Tibial artery (tissue), 4 donors: ENCODE measurements around the gene KDM1A.

Experiments
- DNase-seq, 2 donors: peaks; one replicate each; pipeline ENCODE4 v3.0.0-alpha.2; 2019
- H3K27ac ChIP-seq, 2 donors: fragments of 200-600 bp; sonication (generic) in 1 of 2; 1 replicate in 1 of 2; 2 replicates in 1 of 2; pipeline ENCODE4 v1.5.1; 2018 to 2019; ENCODE audit warnings: mild to moderate bottlenecking in 1 of 2
- H3K27me3 ChIP-seq, 2 donors: fragments of 200-600 bp; sonication (generic) in 1 of 2; one replicate each; pipeline versions ENCODE4 v1.5.1 to v1.6.0; 2016 to 2019
- H3K36me3 ChIP-seq, 3 donors: fragments of 200-600 bp; sonication (generic) in 2 of 3; one replicate each; pipeline ENCODE4 v1.5.1; 2016 to 2019; ENCODE audit warnings: mild to moderate bottlenecking in 2 of 3
- H3K4me1 ChIP-seq, 4 donors: fragments of 200-600 bp; sonication (generic) in 2 of 4; 1 replicate in 3 of 4; 2 replicates in 1 of 4; pipeline ENCODE4 v1.5.1; 2016 to 2019
- H3K4me3 ChIP-seq, 2 donors: fragments of 200-600 bp; sonication (generic) in 1 of 2; 1 replicate in 1 of 2; 2 replicates in 1 of 2; pipeline ENCODE4 v1.5.1; 2018 to 2019; ENCODE audit warnings: mild to moderate bottlenecking in 2 of 2
- H3K9me3 ChIP-seq, 3 donors: fragments of 200-600 bp; sonication (generic) in 1 of 3; one replicate each; pipeline ENCODE4 v1.5.1; 2016 to 2019
- CTCF ChIP-seq, 2 experiments: fragments of 200-600 bp in 1 of 2; fragments of 450-650 bp in 1 of 2; IDR thresholded peaks; one replicate each; pipeline ENCODE4 v1.5.1; 2017 to 2019; ENCODE audit warnings: antibody characterized with exemption in 2 of 2, mild to moderate bottlenecking in 1 of 2, moderate library complexity in 1 of 2
- intact Hi-C: fragments of 100-400 bp; cut with DNase I; formaldehyde crosslinking; loops from one replicate; pipeline ENCODE4 v1.15.0; 2023; ENCODE audit warnings: low total_unique reads

Gene KDM1A

GRCh38 chr1:23037081-23037740 is 17.9 kb downstream of the KDM1A start:
- Histone ChIP-seq H3K27ac (no peak overlapping the region), H3K9me3 (no peaks in the 10 kb centered on the region), H3K36me3 (no peaks in the 10 kb centered on the region), H3K27me3 (no peaks in the 10 kb centered on the region), H3K4me3 (no peak overlapping the region), H3K4me1 (peaks cover 0 to 13% (median 5%) of the 10 kb centered on the region in 4 donors)
- DNase-seq = no peak
- no peak for TF ChIP-seq CTCF (IDR thresholded peaks at IDR 0.05)
- intact Hi-C loops = no loop called here

- intact Hi-C loops = no loop called here
- Histone ChIP-seq H3K4me3 (no peak overlapping the region), H3K4me1 (peaks cover 0 to 13% (median 5%) of the 10 kb centered on the region in 4 donors), H3K36me3 (peaks cover 0 to 2% (median 0%) of the 10 kb centered on the region in 3 donors), H3K27me3 (no peaks in the 10 kb centered on the region), H3K27ac (no peak overlapping the region), H3K9me3 (no peaks in the 10 kb centered on the region)
- TF ChIP-seq CTCF (IDR thresholded peaks at IDR 0.05) = no peak
- DNase-seq = no peak
Observed at GRCh38 chr1:23039308-23039826, 20.1 kb downstream of the KDM1A start.

GRCh38 chr1:23040509-23040908 is 21.2 kb downstream of the KDM1A start:
- Histone ChIP-seq H3K4me1 (peaks cover 0 to 13% (median 5%) of the 10 kb centered on the region in 4 donors), H3K36me3 (peaks cover 0 to 5% (median 0%) of the 10 kb centered on the region in 3 donors), H3K27ac (no peak overlapping the region), H3K27me3 (no peaks in the 10 kb centered on the region), H3K9me3 (no peaks in the 10 kb centered on the region), H3K4me3 (no peak overlapping the region)
- no peak for TF ChIP-seq CTCF (IDR thresholded peaks at IDR 0.05)
- DNase-seq = no peak
- intact Hi-C loops = no loop called here

GRCh38 chr1:23044035-23044434 is 24.8 kb downstream of the KDM1A start:
- Histone ChIP-seq H3K36me3 (peaks cover 0 to 5% (median 0%) of the 10 kb centered on the region in 3 donors), H3K4me1 (peaks cover 0 to 10% (median 3%) of the 10 kb centered on the region in 4 donors), H3K27ac (no peak overlapping the region), H3K27me3 (no peaks in the 10 kb centered on the region), H3K9me3 (no peaks in the 10 kb centered on the region), H3K4me3 (no peak overlapping the region)
- DNase-seq = no peak
- TF ChIP-seq CTCF (IDR thresholded peaks at IDR 0.05) = no peak
- intact Hi-C loops = no loop called here

GRCh38 chr1:23050201-23050600 is 30.9 kb downstream of the KDM1A start:
- Histone ChIP-seq H3K9me3 (no peaks in the 10 kb centered on the region), H3K27me3 (no peaks in the 10 kb centered on the region), H3K4me1 (no peaks in the 10 kb centered on the region), H3K36me3 (peaks cover 14 to 23% (median 22%) of the 10 kb centered on the region in 3 donors), H3K4me3 (no peak overlapping the region), H3K27ac (no peak overlapping the region)
- no peak for DNase-seq
- TF ChIP-seq CTCF (IDR thresholded peaks at IDR 0.05) = no peak
- intact Hi-C loops = no loop called here
